Mesodermal cell (in vitro differentiated cells): ENCODE results near the gene CCDC83.
A peak's percentile ranks its signal among the peaks of the same experiment; 100 is the strongest.

Experiments used
- H3K27ac ChIP-seq: 2 replicates; pipeline ENCODE4 v1.7.0; 2013; ENCODE audit warnings: mild to moderate bottlenecking, low read depth, low read length, moderate library complexity; ENCODE audit not compliant: severe bottlenecking
- H3K36me3 ChIP-seq: 2 replicates; pipeline ENCODE4 v1.7.1; 2013; ENCODE audit warnings: mild to moderate bottlenecking, low read length, moderate library complexity; ENCODE audit not compliant: control insufficient read depth, insufficient read depth
- H3K4me1 ChIP-seq: one replicate; pipeline ENCODE4 v1.7.1; 2013; ENCODE audit warnings: mild to moderate bottlenecking, low read length; ENCODE audit not compliant: insufficient read depth, control insufficient read depth, poor library complexity, severe bottlenecking
- H3K4me3 ChIP-seq: 2 replicates; pipeline ENCODE4 v1.7.0; 2013; ENCODE audit warnings: low read length, control low read depth, mild to moderate bottlenecking; ENCODE audit not compliant: insufficient read depth, poor library complexity, severe bottlenecking; ENCODE audit errors: extremely low read depth
- H3K9me3 ChIP-seq: 2 replicates; pipeline ENCODE4 v1.7.1; 2013; ENCODE audit warnings: mild to moderate bottlenecking, low read length, moderate library complexity; ENCODE audit not compliant: control insufficient read depth
- WGBS, 2 experiments: methylation state at CpG; one replicate each; pipeline ENCODE4 v1.1.5; 2013; ENCODE audit warnings: missing lambda C conversion rate in 2 of 2; ENCODE audit not compliant: insufficient coverage in 2 of 2; 5-methylcytosine and 5-hydroxymethylcytosine counted together

Gene CCDC83

DNA sequence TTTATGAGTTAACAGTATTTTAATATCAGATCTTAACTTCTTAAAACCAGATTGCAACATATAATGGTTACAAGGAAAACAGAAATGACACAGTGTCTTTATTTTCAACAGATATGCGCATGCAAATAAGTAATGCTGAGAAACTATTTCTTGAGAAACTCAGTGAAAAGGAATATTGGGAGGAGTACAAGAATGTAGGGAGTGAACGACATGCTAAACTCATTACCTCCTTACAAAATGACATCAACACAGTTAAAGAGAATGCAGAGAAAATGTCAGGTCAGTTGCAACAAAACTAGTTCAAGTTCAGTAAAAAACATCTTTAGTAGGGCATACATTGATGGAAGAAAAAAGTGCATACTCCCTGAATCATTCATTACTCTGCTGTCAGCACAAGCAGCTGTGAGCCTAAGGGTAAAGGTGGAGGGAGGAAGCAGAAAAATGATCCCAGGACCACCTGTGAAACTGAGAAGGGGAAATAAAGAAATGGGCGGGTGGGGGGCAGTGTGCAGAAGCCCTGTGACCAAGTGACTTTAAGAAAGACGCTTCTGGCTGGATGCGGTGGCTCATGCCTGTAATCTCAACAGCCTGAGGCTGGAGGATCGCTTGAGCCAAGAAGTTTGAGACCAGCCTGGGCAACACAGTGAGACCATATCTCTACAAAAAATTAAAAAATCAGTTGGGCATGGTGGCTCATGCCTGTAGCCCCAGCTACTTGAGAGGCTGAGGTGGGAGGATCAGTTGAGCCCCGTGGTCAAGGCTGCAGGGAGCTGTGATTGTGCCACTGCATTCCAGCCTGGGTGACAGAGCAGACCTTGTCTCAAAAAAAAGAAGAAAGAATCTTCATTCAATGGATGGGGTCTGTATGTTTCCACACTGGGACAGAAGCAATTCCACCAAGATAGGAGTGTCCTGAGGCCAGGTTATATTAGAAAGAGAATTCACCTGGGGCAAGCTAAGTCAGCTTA is 31.2 kb downstream of the CCDC83 start:
- Histone ChIP-seq H3K4me3 (no peak overlapping the region), H3K27ac (no peak overlapping the region), H3K4me1 (peaks cover 26% of the 10 kb centered on the region), H3K9me3 (no peaks in the 10 kb centered on the region), H3K36me3 (no peaks in the 10 kb centered on the region)
- WGBS, 2 experiments = 91 to 93% methylated on average over 4 to 5 of the region's 7 CpGs

DNA sequence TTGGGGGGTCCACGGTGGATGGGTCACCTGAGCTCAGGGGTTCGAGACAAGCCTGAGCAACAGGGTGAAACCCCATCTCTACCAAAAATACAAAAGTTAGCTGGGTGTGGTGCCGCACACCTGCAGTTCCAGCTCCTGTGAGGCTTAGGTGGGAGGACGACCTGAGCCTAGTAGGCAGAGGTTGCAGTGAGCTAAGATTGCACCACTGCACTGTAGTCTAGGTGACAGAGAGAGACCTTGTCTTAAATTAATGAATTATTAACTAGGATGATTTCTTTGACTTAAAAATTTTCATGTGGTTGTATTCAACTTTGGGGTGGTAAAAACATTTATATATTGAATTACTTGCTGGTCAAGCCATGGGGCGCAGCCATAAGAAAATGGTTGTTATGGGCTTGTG is 33.9 kb downstream of the CCDC83 start:
- no peaks in the 10 kb centered on the region for H3K36me3 ChIP-seq
- peaks cover 26% of the 10 kb centered on the region for H3K4me1 ChIP-seq
- WGBS, 2 experiments = 95 to 100% methylated on average over 2 to 3 of the region's 5 CpGs
- H3K4me3 ChIP-seq = no peak overlapping the region
- no peak overlapping the region for H3K27ac ChIP-seq
- H3K9me3 ChIP-seq = no peaks in the 10 kb centered on the region

DNA sequence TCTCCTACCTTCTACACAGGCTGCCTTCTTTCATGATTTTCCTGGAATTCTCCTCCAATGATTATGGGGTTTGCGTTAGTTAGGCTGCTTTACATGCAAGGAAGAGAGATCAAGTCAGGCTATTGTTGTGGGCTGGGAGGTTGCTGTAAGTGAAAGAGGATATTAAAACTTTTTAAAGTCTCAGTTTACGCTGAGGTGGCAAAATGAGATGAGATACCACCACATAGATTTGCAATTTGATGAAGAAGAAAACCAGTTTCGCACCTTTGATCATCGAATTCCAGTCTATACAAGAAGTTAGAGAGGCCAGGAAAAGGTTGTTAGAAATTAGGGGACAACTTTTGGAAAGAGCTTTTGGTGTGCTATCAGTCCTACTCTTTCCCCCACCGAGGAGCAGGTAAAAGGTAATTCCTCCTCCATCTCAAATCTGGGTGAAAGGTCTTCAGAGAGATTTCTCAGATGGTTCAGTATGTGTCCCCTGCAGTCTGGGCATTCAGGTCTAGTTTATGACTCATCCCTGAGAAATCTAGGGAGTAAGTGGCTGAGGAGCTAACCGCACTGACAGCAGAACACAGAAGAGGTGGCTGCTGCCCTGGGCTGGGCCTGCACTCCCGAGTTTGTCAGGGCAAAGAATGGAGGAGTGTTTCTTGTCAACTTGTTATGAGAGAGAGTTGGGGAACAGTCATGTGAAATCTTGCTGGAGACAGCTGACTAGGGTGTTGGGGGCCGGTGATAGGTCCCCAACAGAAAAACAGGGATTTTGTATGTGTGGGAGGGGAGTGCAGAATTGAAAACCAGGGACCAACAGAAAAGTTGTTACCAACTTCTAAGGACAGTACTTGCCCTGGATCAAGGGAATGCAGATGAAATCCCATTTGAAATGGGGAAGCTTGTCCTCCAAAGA is 34.7 kb downstream of the CCDC83 start:
- WGBS, 2 experiments = 76 to 82% methylated on average over 6 of the region's 8 CpGs
- peak overlapping the region; percentile 62 for H3K27ac ChIP-seq
- H3K36me3 ChIP-seq = no peaks in the 10 kb centered on the region
- peaks cover 18% of the 10 kb centered on the region for H3K4me1 ChIP-seq
- no peaks in the 10 kb centered on the region for H3K9me3 ChIP-seq
- no peak overlapping the region for H3K4me3 ChIP-seq

DNA sequence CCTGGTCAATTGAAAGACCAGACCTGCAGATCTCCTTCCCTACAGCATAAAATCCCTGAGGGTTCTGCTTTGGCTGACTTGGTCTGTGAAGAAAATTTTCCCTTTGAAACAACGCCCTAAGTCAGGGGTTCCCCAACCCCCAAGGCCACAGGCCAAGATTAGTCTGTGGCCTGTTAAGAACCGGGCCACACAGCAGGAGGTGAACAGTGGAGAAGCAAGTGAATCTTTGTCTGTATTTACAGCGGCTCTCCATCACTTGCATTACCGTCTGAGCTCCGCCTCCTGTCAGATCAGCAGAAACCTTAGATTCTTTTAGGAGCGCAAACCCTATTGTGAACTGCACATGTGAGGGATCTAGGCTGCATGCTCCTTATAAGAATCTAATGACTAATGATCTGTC is 38.2 kb downstream of the CCDC83 start:
- no peak overlapping the region for H3K4me3 ChIP-seq
- H3K27ac ChIP-seq = no peak overlapping the region
- 53 to 56% methylated on average over 4 to 5 of the region's 6 CpGs for WGBS, 2 experiments
- H3K9me3 ChIP-seq = no peaks in the 10 kb centered on the region
- no peaks in the 10 kb centered on the region for H3K36me3 ChIP-seq
- peaks cover 18% of the 10 kb centered on the region for H3K4me1 ChIP-seq

DNA sequence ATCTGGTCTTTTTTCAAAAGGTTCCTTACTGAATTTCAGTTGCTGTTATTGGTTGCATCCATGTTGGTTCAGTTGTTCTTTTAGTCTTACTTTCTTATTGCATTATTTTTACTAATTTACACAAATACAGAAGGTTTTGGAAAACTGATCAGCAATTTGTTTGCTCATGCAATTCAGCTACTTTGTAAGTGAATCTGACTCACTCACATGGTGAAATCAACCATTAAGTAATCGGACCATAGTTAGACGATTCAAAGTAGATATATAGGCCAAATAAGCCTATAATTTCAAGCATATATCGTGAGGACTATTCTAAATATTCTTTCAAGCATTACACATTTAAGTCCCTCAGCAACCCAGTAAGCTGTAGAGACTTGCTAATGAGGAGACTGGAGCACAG is 41.7 kb downstream of the CCDC83 start:
- Histone ChIP-seq H3K4me1 (no peaks in the 10 kb centered on the region), H3K27ac (no peak overlapping the region), H3K9me3 (no peaks in the 10 kb centered on the region), H3K36me3 (no peaks in the 10 kb centered on the region), H3K4me3 (no peak overlapping the region)
- 100% methylated on average over 1 of the region's 3 CpGs for WGBS, 2 experiments

DNA sequence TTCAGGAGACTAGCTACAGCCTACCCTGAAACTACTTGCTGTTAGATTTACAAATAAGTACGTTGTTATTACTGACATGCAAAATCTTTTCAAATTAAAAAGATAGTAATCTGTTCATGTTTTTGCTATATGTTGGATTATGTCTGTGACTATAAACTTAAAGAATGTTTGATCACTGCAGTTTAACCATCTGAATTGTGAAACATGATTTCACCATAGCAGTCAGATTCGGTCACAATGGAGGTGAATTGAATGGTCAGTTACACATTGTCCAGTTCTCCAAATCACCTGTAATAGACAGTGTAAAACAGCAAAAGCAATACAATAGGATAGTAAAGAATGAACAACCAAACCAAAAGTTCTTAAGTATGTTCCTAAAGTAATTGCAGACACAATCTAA is 43.3 kb downstream of the CCDC83 start:
- WGBS, 2 experiments = 0% methylated on average over 1 of the region's 2 CpGs; no CpG with 5 or more reads in 1 of the 2 experiments
- no peaks in the 10 kb centered on the region for H3K4me1 ChIP-seq
- H3K27ac ChIP-seq = no peak overlapping the region
- H3K36me3 ChIP-seq = no peaks in the 10 kb centered on the region
- H3K4me3 ChIP-seq = no peak overlapping the region
- no peaks in the 10 kb centered on the region for H3K9me3 ChIP-seq

DNA sequence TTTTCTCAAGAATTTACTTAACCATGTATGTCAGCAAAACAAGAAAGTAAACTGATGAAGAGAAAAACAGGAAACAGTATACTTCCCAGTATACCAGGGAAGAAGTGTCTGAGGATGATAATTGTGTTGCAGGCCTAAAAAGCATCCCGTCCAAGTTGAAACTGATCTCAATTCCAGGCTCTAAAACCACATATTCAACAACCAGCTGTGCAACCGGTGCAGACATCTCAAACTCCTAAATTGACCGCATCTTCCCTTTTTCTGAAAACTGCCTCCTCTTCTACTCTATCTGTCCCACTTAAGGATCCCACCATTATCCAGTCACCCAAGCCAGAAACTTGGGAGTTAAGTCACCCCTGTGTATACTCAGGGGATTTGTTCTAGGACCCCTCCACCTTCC is 47.2 kb downstream of the CCDC83 start:
- Histone ChIP-seq H3K27ac (no peak overlapping the region), H3K4me1 (no peaks in the 10 kb centered on the region), H3K4me3 (no peak overlapping the region), H3K9me3 (no peaks in the 10 kb centered on the region), H3K36me3 (no peaks in the 10 kb centered on the region)
- 97 to 100% methylated on average over 2 to 3 of the region's 3 CpGs for WGBS, 2 experiments

DNA sequence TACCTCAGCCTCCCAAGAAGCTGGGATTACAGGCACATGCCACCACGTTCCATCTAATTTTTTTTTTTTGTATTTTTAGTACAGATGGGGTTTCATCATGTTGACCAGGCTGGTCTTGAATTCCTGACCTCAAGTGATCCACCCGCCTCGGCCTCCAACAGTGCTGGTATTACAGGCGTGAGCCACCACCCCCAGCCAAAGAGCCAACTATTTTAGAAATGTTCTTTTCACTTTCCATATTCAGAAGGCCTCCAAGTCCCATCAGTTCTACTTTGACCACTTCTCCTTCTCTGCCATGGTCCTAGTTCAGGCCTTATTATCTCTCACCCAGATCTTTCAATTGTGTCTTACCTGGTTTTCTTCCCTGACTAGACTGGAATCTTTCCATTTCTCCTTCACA is 48.2 kb downstream of the CCDC83 start:
- H3K4me1 ChIP-seq = no peaks in the 10 kb centered on the region
- no peaks in the 10 kb centered on the region for H3K36me3 ChIP-seq
- no peak overlapping the region for H3K27ac ChIP-seq
- no peak overlapping the region for H3K4me3 ChIP-seq
- 100% methylated on average over 3 to 4 of the region's 4 CpGs for WGBS, 2 experiments
- H3K9me3 ChIP-seq = no peaks in the 10 kb centered on the region

DNA sequence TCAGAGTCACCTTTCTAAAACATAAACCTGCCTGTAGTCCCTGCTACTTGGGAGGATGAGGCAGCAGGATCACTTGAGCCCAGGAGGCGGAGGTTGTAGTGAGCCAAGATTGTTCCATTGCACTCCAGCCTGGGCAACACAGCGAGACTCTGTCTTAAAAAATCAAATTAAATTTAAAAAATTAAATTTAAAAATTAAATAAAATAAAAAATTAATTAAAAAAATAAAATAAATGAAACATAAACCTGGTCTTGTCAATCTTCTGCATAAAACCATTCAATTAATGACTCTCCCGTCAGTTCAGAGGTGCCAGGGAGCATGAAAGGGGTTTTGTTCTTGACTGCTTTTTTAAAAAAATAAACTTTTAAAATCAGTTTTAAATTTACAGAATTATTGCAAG is 48.6 kb downstream of the CCDC83 start:
- H3K4me3 ChIP-seq = no peak overlapping the region
- no peaks in the 10 kb centered on the region for H3K9me3 ChIP-seq
- 100% methylated on average over 1 of the region's 3 CpGs; no CpG with 5 or more reads in 1 of the 2 experiments for WGBS, 2 experiments
- no peak overlapping the region for H3K27ac ChIP-seq
- H3K4me1 ChIP-seq = no peaks in the 10 kb centered on the region
- H3K36me3 ChIP-seq = no peaks in the 10 kb centered on the region

DNA sequence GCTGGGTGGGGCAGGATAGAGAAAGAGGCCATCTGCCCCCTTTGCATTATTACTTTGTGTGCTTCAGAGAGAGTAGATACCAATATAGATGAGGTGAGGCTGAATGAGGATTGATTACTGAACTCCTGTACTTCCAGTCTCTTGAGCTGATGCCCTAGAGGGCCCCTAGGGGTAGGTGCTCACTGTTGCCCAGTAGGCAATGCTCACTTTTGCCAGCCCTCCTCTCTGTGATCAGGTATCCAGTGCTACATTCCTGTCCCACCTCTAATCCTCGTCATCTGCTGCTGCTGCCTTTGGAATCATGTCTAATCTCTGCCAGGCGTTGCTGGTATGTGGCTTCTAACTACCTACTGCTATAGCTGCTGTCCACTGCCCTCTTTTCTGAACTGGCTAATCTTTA is 57.2 kb downstream of the CCDC83 start:
- Histone ChIP-seq H3K9me3 (peaks cover 6% of the 10 kb centered on the region), H3K36me3 (no peaks in the 10 kb centered on the region), H3K27ac (no peak overlapping the region), H3K4me3 (no peak overlapping the region), H3K4me1 (no peaks in the 10 kb centered on the region)
- WGBS, 2 experiments = 86 to 93% methylated on average over 2 of the region's 2 CpGs
